ENCODE results near the gene HSPBP1. TPM values are rescaled to one million over a fixed set of nuclear protein-coding genes. Genes with fewer than 3 reads are reported as not detected.

The HSPBP1 gene
- total and polyA plus RNA-seq, 7 donors, result 23.0 to 98.2 (median 34.0) TPM

- Histone ChIP-seq H3K9me3 (no peaks in the 10 kb centered on the region), H3K4me1 (no peaks in the 10 kb centered on the region), H3K27me3 (ENCODE audit: insufficient read depth in 3 of 3, low read length in 2 of 3) (peaks cover 0 to 6% (median 4%) of the 10 kb centered on the region in 3 donors), H3K27ac (no peak overlapping the region), H3K36me3 (ENCODE audit: insufficient read depth in 1 of 2, low read depth in 1 of 2) (no peaks in the 10 kb centered on the region), H3K4me3 (no peak overlapping the region)
- WGBS, 3 donors, result 71 to 75% (median 74%) methylated on average over 8 of the region's 8 CpGs
- intact Hi-C loops (cut with DNase I), result no loop called here
- ATAC-seq (no peak), DNase-seq (no peak)
- no peak for TF ChIP-seq CTCF (IDR thresholded peaks at IDR 0.05)
These were observed 36.7 kb upstream of the HSPBP1 start for GRCh38 chr19:55316646-55317045.

GRCh38 chr19:55315956-55316525 lies 36.1 kb upstream of the HSPBP1 start:
- no peak for TF ChIP-seq CTCF (IDR thresholded peaks at IDR 0.05)
- Histone ChIP-seq H3K4me1 (no peaks in the 10 kb centered on the region), H3K9me3 (no peaks in the 10 kb centered on the region), H3K27ac (no peak overlapping the region), H3K27me3 (ENCODE audit: insufficient read depth in 3 of 3, low read length in 2 of 3) (peaks cover 0 to 6% (median 4%) of the 10 kb centered on the region in 3 donors), H3K36me3 (ENCODE audit: insufficient read depth in 1 of 2, low read depth in 1 of 2) (no peaks in the 10 kb centered on the region), H3K4me3 (no peak overlapping the region)
- ATAC-seq, result no peak
- DNase-seq, result no peak
- WGBS, 3 donors, result 70 to 80% (median 75%) methylated on average over 13 of the region's 13 CpGs
- intact Hi-C loops (cut with DNase I), result no loop called here

GRCh38 chr19:55314396-55314795 lies 34.5 kb upstream of the HSPBP1 start:
- intact Hi-C loops (cut with DNase I), result no loop called here
- TF ChIP-seq CTCF (IDR thresholded peaks at IDR 0.05), result no peak
- DNase-seq (no peak), ATAC-seq (no peak)
- Histone ChIP-seq H3K4me3 (no peak overlapping the region), H3K27ac (no peak overlapping the region), H3K36me3 (ENCODE audit: insufficient read depth in 1 of 2, low read depth in 1 of 2) (no peaks in the 10 kb centered on the region), H3K9me3 (no peaks in the 10 kb centered on the region), H3K4me1 (no peaks in the 10 kb centered on the region), H3K27me3 (ENCODE audit: insufficient read depth in 3 of 3, low read length in 2 of 3) (peaks cover 0 to 6% (median 4%) of the 10 kb centered on the region in 3 donors)
- WGBS, 3 donors, result 86 to 92% (median 88%) methylated on average over 8 of the region's 8 CpGs

DNA sequence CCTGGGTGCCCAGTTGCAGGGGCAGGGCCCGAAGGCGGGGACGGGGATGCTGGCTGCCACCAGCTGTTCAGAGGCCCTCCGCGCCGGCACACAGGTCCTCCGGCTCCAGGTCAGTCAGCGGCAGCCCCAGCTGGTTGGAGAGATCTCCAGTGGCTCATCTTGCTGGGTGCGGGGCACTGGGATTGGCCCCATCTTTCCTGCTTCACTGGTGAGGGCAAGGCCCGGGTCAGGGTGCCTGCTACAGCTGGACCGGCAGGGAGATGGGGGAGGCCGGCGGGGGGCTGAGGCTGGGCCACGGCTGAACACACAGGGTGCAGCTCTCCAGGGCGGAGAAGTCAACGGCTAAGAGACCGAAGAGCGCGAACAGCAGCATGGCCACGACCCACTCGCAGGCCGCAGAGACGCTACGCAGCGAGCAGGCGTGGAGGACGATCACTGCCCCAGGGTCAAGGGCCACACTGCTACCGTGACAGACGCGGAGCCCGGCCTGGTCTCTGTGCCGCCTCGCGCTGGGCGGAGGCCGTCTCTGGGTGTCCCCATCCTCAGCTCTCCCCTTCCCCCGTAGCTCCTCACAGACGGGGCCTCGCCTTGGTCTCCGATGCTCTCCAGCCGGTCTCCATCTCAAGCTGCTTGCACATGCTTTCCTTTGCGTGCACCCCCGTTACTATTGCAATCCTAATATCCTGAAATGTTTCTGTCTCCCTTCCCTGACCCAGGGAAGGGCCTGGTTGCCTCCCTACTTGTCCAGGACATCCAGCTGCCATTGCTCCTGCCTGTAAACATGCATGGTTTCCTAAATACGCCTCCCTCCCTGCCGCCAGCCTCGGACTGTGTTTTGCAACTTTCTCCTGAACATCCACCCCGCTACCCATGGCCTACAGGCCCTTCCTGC lies 33.0 kb upstream of the HSPBP1 start:
- ATAC-seq (no peak), DNase-seq (no peak)
- WGBS, 3 donors, result 66 to 76% (median 72%) methylated on average over 47 of the region's 47 CpGs
- Histone ChIP-seq H3K4me3 (no peak overlapping the region), H3K9me3 (no peaks in the 10 kb centered on the region), H3K36me3 (ENCODE audit: insufficient read depth in 1 of 2, low read depth in 1 of 2) (no peaks in the 10 kb centered on the region), H3K27me3 (ENCODE audit: insufficient read depth in 3 of 3, low read length in 2 of 3) (peaks cover 0 to 4% (median 0%) of the 10 kb centered on the region in 3 donors), H3K27ac (no peak overlapping the region), H3K4me1 (no peaks in the 10 kb centered on the region)
- intact Hi-C loops (cut with DNase I), result no loop called here
- no peak for TF ChIP-seq CTCF (IDR thresholded peaks at IDR 0.05)
